Activated CD8-positive, alpha-beta memory T cell treated with anti-CD3 and anti-CD28 coated beads for 1 hour (primary cell): ENCODE results near the gene WDR38.
A peak's percentile ranks its signal among the peaks of the same experiment; 100 is the strongest.

ENCODE experiments used
- DNase-seq, 2 donors: peaks; one replicate each; pipeline ENCODE4 v3.0.0-alpha.2; 2020; ENCODE audit warnings: low read depth in 1 of 2; ENCODE audit errors: extremely low read depth in 1 of 2

Gene WDR38

GRCh38 chr9:124857533-124858162 is 4.4 kb downstream of the WDR38 start:
- DNase-seq = no peak

DNA sequence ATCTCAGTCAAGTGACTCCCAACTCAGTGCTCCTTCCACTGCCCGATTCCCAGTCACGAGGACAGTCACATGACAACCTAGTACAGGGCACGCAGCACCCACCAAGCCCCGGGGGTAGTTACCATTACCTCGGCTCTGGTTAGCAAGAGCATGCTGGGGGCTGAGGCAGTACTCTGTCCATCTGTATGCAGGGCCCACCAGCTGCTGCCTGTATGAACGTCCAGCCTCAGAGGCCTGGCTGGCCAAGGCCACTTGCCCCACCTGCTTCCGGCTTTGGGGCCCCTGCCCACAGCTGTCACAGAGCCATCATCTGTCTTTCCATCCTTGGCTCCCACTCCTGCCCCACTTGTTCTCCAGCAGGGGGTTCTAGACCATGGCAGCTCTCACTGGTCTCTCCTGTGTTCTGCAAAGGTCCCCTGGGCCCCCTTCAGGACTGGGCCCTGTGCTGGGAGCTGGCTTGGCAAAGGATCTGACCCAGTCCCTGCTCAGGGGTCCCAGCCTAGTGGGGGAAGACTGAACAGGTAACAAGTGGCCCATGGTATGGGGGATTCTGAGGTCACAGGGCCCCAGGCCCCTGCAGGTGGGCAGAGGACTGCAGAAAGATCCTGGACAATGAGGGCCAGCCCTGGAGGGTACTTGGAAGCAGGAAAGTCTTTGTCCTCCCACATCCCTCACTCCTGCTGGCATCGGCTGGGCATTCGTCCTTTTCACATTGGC is 5.2 kb downstream of the WDR38 start:
- no peak for DNase-seq

DNA sequence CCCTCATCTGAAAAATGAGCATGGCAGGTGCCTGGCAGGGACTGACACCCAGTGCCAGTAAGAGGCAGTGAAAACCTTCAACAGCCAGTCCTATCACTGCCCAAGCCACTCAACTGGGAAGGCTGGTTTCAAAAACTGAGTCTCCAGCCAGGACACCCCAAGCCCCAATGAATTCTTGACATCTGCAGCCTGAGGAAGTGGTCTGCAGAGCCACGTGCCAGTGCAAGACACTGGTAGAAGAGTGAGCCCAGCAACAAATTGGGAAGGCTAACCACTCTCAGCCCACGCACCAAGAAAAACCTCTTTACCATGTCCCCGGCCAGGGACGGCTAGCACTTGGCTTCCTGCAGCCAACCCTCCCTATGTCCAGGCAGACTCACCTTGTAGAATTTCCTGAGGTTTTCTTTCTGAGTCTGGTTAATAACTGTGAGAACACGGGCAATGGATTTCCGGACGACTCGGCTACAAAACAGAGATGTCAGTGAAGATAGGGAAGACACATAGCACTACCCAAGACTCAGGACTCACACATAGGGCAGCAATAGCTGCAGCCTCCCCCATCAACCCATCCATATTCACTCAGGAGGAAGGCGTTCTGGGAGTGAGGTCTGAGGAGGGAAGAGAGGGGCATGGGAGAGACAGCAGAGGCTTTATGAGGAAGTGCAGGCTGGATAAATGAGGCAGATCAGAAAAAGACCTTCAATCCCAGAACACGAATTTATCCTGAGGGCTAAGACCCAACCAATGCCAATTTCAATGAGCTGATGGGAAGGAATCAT is 6.7 kb downstream of the WDR38 start:
- DNase-seq = no peak

GRCh38 chr9:124860582-124861341 is 7.5 kb downstream of the WDR38 start:
- no peak for DNase-seq

GRCh38 chr9:124861342-124862229 is 8.3 kb downstream of the WDR38 start, which contains the start of the genes ARPC5L and RPL35:
TSS of gene ARPC5L (plus strand) at chr9:124862130. CDS start at chr9:124869291, 7,161 bp downstream.
TSS of gene RPL35 (minus strand) at chr9:124861957. CDS start at chr9:124861912, 45 bp downstream.
- DNase-seq = peak; percentile 86 to 96

DNA sequence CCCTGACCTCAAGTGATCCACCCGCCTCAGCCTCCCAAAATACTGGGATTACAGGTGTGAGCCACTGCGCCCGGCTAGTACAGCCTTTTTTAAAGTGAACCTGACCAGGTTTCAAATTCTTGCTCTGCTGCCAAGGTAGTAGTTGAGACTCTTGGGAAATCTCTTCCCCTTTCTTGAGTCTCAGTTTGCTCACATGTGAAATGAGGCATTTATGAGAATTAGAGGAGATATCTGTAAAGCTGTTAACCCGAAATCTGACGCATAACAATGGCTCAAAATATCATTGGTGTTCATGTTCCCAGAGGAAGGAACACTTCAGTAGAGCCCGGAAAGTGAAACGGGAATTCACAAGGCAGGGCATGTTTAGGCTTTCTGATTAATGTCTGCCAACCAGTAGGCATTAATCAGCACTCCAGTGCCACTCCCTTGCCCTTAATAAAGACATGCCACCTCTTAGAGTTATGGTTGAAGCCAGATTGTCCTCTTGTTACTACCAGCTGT is 10.2 kb downstream of the WDR38 start:
- no peak for DNase-seq

DNA sequence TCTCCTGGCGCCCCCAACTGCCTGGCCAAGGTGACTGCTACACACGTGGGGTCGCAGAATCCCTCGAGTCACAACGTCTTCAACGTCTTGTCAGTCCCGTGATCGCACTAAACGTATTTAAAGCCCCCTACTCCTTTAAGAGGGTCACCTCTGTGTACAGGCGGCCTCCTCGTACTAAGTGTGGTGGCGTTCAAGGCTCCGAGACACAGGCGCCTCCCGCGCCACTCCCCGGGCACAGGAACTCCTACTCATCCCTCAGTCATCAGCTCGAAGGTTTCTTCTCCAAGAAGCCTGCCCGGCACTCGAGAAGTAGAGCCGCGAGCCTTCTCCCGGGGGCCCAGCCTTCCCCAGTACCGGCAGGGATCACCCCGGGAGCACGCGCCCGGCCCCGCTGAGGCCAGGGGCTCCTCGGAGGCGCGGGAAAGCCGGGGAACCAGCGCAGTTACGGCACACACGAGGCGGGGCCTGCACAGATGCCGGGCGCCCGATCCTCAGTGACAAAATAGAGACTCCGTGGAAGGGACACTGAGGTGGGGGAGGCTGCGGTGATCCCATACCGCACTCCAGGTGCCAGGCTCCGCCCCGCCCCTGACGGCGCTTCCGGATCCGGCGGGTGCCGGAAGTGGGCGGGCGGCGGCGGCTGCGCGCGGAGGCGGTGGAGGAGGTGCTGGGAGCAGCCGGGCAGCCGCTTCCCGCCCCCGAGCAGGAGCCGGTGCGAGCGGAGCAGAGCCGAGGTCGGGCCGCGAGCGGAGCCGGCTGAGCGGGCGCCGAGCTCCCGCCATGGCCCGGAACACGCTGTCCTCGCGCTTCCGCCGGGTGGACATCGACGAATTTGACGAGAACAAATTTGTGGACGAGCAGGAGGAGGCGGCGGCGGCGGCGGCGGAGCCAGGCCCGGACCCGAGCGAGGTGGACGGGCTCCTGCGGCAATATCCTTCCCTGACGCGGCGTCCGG is 15.5 kb downstream of the WDR38 start:
- peak; percentile 59 to 88 for DNase-seq

GRCh38 chr9:124869466-124869985 is 16.3 kb downstream of the WDR38 start:
- peak in 1 of 2 donors; percentile 22 for DNase-seq

- peak; percentile 54 for DNase-seq
These were observed 16.8 kb downstream of the WDR38 start for GRCh38 chr9:124869986-124870560.

GRCh38 chr9:124870723-124871122 is 17.5 kb downstream of the WDR38 start:
- DNase-seq = no peak

- no peak for DNase-seq
These were observed 17.9 kb downstream of the WDR38 start for GRCh38 chr9:124871156-124871561.

GRCh38 chr9:124873664-124874063 is 20.4 kb downstream of the WDR38 start:
- DNase-seq = no peak

GRCh38 chr9:124875501-124875900 is 22.2 kb downstream of the WDR38 start:
- no peak for DNase-seq

- DNase-seq = no peak
These were observed 23.9 kb downstream of the WDR38 start for GRCh38 chr9:124877021-124877782.

DNA sequence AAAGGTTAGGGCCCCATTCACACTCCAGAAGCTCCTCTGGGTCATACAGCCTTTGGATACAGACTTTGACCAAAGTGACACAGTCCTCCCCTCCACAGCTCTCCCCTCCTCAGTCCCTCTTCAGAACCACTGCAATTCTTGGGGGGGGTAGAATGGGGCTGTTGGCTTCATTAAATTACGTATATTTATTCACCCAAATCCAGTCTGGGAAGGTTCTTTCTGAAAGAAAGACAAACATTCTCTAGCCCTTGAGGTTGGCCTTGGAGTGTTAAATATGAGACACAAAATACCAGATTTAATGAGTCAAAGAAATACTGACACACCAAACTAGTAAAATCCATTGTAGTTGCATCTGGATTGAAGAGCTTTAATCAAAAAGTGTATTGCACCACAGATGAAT is 24.8 kb downstream of the WDR38 start:
- DNase-seq = no peak

GRCh38 chr9:124878518-124878917 is 25.3 kb downstream of the WDR38 start:
- DNase-seq = no peak

DNA sequence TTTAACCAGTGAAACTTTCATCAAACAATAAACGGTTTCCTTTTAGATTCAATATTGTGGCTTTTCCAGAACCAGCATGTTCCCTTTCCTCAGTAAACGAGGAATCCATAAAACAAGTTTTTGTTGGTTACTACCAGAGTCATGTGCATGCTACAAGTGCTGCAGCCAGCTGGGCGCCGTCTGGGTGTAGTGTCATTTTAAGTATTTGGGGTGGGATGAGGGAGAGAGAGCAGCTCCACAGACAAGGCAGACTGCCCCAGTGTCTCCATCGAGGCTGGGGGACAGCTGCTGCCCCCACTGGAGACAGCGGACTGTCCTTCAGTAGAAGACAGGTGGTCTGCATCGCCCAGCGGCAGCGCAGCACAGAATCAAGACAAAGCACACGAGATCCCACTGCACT is 26.0 kb downstream of the WDR38 start:
- DNase-seq = no peak
